GM12892 (cell line): Measurements from ENCODE around the gene OTOP2.

Experiments used
- POLR2A ChIP-seq: IDR thresholded peaks from 2 replicates; pipeline ENCODE4 v1.6.1; 2011; ENCODE audit warnings: low read depth, low read length, control low read depth
- TAF1 ChIP-seq: IDR thresholded peaks from 2 replicates; pipeline ENCODE4 v1.6.1; 2011; ENCODE audit warnings: low read depth, mild to moderate bottlenecking, control low read depth, low read length, borderline replicate concordance

DNA sequence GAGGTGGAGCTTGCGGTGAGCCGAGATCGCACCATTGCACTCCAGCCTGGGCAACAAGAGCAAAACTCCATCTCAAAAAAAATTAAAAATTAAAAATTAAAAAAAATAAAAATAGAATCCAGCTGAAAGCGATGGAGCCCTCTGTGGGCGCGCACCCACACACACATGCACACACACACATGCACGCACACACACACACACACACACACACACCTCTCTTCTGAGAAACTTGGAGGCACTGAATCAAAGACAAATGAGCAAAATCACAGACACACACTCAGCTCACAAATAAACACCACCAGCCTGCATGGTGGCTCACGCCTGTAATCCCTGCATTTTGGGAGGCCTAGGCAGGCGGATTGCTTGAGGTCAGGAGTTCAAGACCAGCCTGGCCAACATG is 21.0 kb upstream of the OTOP2 start:
- no peak for TF ChIP-seq TAF1
- no peak for TF ChIP-seq POLR2A
